Heart left ventricle (tissue), 16 donors: ENCODE measurements around the gene BEAN1. TPM values are rescaled to one million over a fixed set of nuclear protein-coding genes. Genes with fewer than 3 reads are reported as not detected.

Experiments
- ATAC-seq, 4 donors: fragments of 200-7000 bp; cut with Tn5 transposase; one replicate each; pipeline ENCODE4 v1.9.1; 2020 to 2022; ENCODE audit warnings: moderate library complexity in 4 of 4, mild to moderate bottlenecking in 3 of 4, moderate number of reproducible peaks in 1 of 4
- DNase-seq, 5 donors: peaks; one replicate each; pipeline ENCODE4 v3.0.0-alpha.2; 2020
- H3K27ac ChIP-seq, 12 donors: fragments of 200-600 bp; sonication (generic) in 4 of 12; one replicate each; pipeline versions ENCODE4 v1.5.0 to v1.8.0; 2016 to 2022; ENCODE audit warnings: mild to moderate bottlenecking in 2 of 12
- H3K27me3 ChIP-seq, 9 donors: fragments of 200-600 bp; sonication (generic) in 2 of 9; one replicate each; pipeline versions ENCODE4 v1.5.1 to v1.8.0; 2016 to 2022; ENCODE audit warnings: mild to moderate bottlenecking in 3 of 9
- H3K36me3 ChIP-seq, 9 donors: fragments of 200-600 bp; sonication (generic) in 2 of 9; one replicate each; pipeline versions ENCODE4 v1.5.0 to v1.8.0; 2018 to 2022; ENCODE audit warnings: mild to moderate bottlenecking in 2 of 9
- H3K4me1 ChIP-seq, 12 donors: fragments of 200-600 bp; sonication (generic) in 4 of 12; one replicate each; pipeline versions ENCODE4 v1.5.0 to v1.8.0; 2016 to 2022; ENCODE audit warnings: mild to moderate bottlenecking in 3 of 12
- H3K4me3 ChIP-seq, 12 donors: fragments of 200-600 bp; sonication (generic) in 4 of 12; one replicate each; pipeline versions ENCODE4 v1.5.0 to v1.8.0; 2017 to 2022; ENCODE audit warnings: mild to moderate bottlenecking in 9 of 12, moderate library complexity in 4 of 12
- H3K9me3 ChIP-seq, 12 donors: fragments of 200-600 bp; sonication (generic) in 4 of 12; one replicate each; pipeline versions ENCODE4 v1.5.0 to v1.8.0; 2016 to 2022; ENCODE audit warnings: mild to moderate bottlenecking in 1 of 12
- CTCF ChIP-seq, 12 donors: fragments of 200-600 bp; sonication (generic) in 4 of 12; IDR thresholded peaks; one replicate each; pipeline versions ENCODE4 v1.5.0 to v1.8.0; 2018 to 2022; ENCODE audit warnings: antibody characterized with exemption in 12 of 12, mild to moderate bottlenecking in 5 of 12
- POLR2A ChIP-seq, 2 donors: fragments of 450-650 bp; IDR thresholded peaks; one replicate each; pipeline ENCODE4 v1.6.1; 2017; ENCODE audit warnings: antibody characterized with exemption in 2 of 2, mild to moderate bottlenecking in 2 of 2, moderate library complexity in 2 of 2
- WGBS, 4 donors: extraction: QIAGEN DNeasy Blood & Tissue Kit in 2 of 4; methylation state at CpG; one replicate each; pipeline versions ENCODE4 v1.1.5 to v1.1.7; 2013 to 2018; 5-methylcytosine and 5-hydroxymethylcytosine counted together
- intact Hi-C, 10 donors: fragments of 100-400 bp; cut with DNase I; formaldehyde crosslinking; loops; one replicate each; pipeline versions ENCODE4 v1.11.1 to v1.14.2; 2022
- polyA plus RNA-seq, 2 donors: library from polyadenylated mRNA; stranded (reverse); fragments of 200-250 nt; gene quantifications; one replicate each; pipeline ENCODE4 v1.2.3, GENCODE V29; 2013
- total RNA-seq, 9 donors: library from RNA; depleted of rRNA in 2 of 9; stranded (reverse); fragments of >200 nt in 2 of 9; fragmentation: NEBNext Ultra II Directional in 3 of 9; extraction: Animal tissue kit (Norgen Biotek cat#: 25700) in 3 of 9; gene quantifications; one replicate each; pipeline versions ENCODE4 v1.1.0 to v1.2.4, GENCODE V29; 2016 to 2023
- donor health status: ischemic (EF 13 %, LVEDD 7.1; RV severe dilation, severe dysfunction).
- donor health status: healthy with polysubstance abuse.
- donor health status: DM: no; HTN: yes; CAD: no.
- donor health status: DM: no; HTN: no; CAD: no.
- donor health status: ischemic (EF 25% LVEDD 6.9; RV normal size, moderate dysfunction).
- donor health status: ischemic (EF 25% LVEDD 5.7; RV mildly dilated, moderate dysfunction).
- donor health status: healthy.
- donor health status: DM: yes; HTN: yes; CAD: no.
- donor health status: ischemic (EF 35%, LVEDD 5.7; RV mildly dilated, moderate dysfunction).
- donor health status: nonischemic (EF 11% LVEDD 7.7; RV severe dilation, severe dysfunction).
- donor health status: DM: yes; HTN: yes; CAD: no.
- donor health status: PGD.
- donor health status: ischemic (EF 29% LVEDD 5.4; RV normal size, mild dysfunction).
- donor health status: nonischemic (EF 23%, LVEDD 6.1; RV moderate dilation, normal function).

BEAN1 gene
- total and polyA plus RNA-seq, 11 donors = 0.30 to 8.8 (median 1.5) TPM

- H3K27me3 ChIP-seq = no peaks in the 10 kb centered on the region
- intact Hi-C loops = loop anchor here in 9 of 10 donors (2.0 to 10.0 kb wide), 7 partner anchors 70 to 142 kb away; partner anchors contain the start of genes CKLF (in 1 of the 9) and TK2 (in 1 of the 9)
- no peak overlapping the region for H3K27ac ChIP-seq
- no peaks in the 10 kb centered on the region for H3K36me3 ChIP-seq
- no peak overlapping the region for H3K4me3 ChIP-seq
- 90 to 91% (median 91%) methylated on average over 14 to 15 of the region's 15 CpGs for WGBS, 4 donors
- peak in 1 of 5 donors; percentile 15 for DNase-seq
- peaks cover 0 to 5% (median 0%) of the 10 kb centered on the region in 12 donors for H3K9me3 ChIP-seq
- no peak for TF ChIP-seq POLR2A (IDR thresholded peaks at IDR 0.05)
- TF ChIP-seq CTCF (IDR thresholded peaks at IDR 0.05) = no peak
- H3K4me1 ChIP-seq = peaks cover 0 to 28% (median 10%) of the 10 kb centered on the region in 12 donors
- no peak for ATAC-seq
Observed at GRCh38 chr16:66484453-66485213, 57.5 kb downstream of the BEAN1 start.

GRCh38 chr16:66485376-66485775 is 58.3 kb downstream of the BEAN1 start:
- DNase-seq (no peak), ATAC-seq (no peak)
- Histone ChIP-seq H3K27me3 (no peaks in the 10 kb centered on the region), H3K4me1 (peaks cover 0 to 28% (median 10%) of the 10 kb centered on the region in 12 donors), H3K27ac (no peak overlapping the region), H3K36me3 (no peaks in the 10 kb centered on the region), H3K9me3 (peaks cover 0 to 5% (median 0%) of the 10 kb centered on the region in 12 donors), H3K4me3 (no peak overlapping the region)
- 85 to 98% (median 95%) methylated on average over 6 of the region's 6 CpGs for WGBS, 4 donors
- intact Hi-C loops = loop anchor here in 3 of 10 donors (2.0 to 10.0 kb wide), 4 partner anchors 69 to 129 kb away; partner anchors contain the start of genes CKLF (in 1 of the 3) and TK2 (in 1 of the 3)
- TF ChIP-seq CTCF (IDR thresholded peaks at IDR 0.05) (no peak), POLR2A (IDR thresholded peaks at IDR 0.05) (no peak)

- H3K36me3 ChIP-seq = no peaks in the 10 kb centered on the region
- DNase-seq (no peak), ATAC-seq (no peak)
- H3K9me3 ChIP-seq = peaks cover 0 to 5% (median 0%) of the 10 kb centered on the region in 12 donors
- 95 to 96% (median 95%) methylated on average over 12 of the region's 12 CpGs for WGBS, 4 donors
- intact Hi-C loops = loop anchor here in 1 of 10 donors (10.0 kb wide), 1 partner anchor 69 kb away; the partner anchor contains the start of genes CKLF and TK2
- H3K4me1 ChIP-seq = peaks cover 0 to 35% (median 10%) of the 10 kb centered on the region in 12 donors
- peak overlapping the region in 3 of 12 donors; percentile 29 to 62 (median 47) for H3K27ac ChIP-seq
- no peak for TF ChIP-seq POLR2A (IDR thresholded peaks at IDR 0.05)
- no peak for TF ChIP-seq CTCF (IDR thresholded peaks at IDR 0.05)
- no peak overlapping the region for H3K4me3 ChIP-seq
- no peaks in the 10 kb centered on the region for H3K27me3 ChIP-seq
Observed at GRCh38 chr16:66486199-66486772, 59.2 kb downstream of the BEAN1 start.
